ENCODE measurements around the gene TGOLN2. TPM values are rescaled to one million over a fixed set of nuclear protein-coding genes. Genes with fewer than 3 reads are reported as not detected.

The TGOLN2 gene
- 89.8 to 121 TPM (median 114 TPM) in 5 replicates for total RNA-seq (2022; extraction: Qiagen RNA extraction)

GRCh38 chr2:85327822-85328617, at the start of gene TGOLN2:
TGOLN2 (minus strand) TSS chr2:85327989; CDS start chr2:85327962, 27 bp downstream.

GRCh38 chr2:85354286-85355072, 26.7 kb upstream of the TGOLN2 start, which contains the start of the genes ELMOD3 and RETSAT:
ELMOD3 (plus strand) TSS chr2:85354769; CDS start chr2:85357199, 2,430 bp downstream.
RETSAT (minus strand) TSS chr2:85354528; CDS start chr2:85354507, 21 bp downstream.

Other genes with a start within 250 kb of the TGOLN2 start
- gene TCF7L1, start 194.6 kb downstream of the TGOLN2 start, total RNA-seq (2022; extraction: Qiagen RNA extraction): 7.5 to 12.4 TPM (median 11.6 TPM) in 5 replicates
- gene RETSAT, start 26.5 kb upstream of the TGOLN2 start, total RNA-seq (2022; extraction: Qiagen RNA extraction): 47.8 to 57.1 TPM (median 51.4 TPM) in 5 replicates
- gene ELMOD3, start 26.8 kb upstream of the TGOLN2 start, total RNA-seq (2022; extraction: Qiagen RNA extraction): 10.2 to 10.8 TPM (median 10.5 TPM) in 5 replicates
- gene CAPG, start 82.4 kb upstream of the TGOLN2 start, total RNA-seq (2022; extraction: Qiagen RNA extraction): 90.5 to 114 TPM (median 92.1 TPM) in 5 replicates
- gene SH2D6, start 90.7 kb upstream of the TGOLN2 start, total RNA-seq (2022; extraction: Qiagen RNA extraction): 0.66 to 1.1 TPM (median 0.98 TPM) in 5 replicates
- 523 to 615 TPM (median 601 TPM) in 5 replicates for gene MAT2A, start 211.2 kb upstream of the TGOLN2 start, total RNA-seq (2022; extraction: Qiagen RNA extraction)
- gene GGCX, start 233.5 kb upstream of the TGOLN2 start, total RNA-seq (2022; extraction: Qiagen RNA extraction): 38.3 to 43.4 TPM (median 41.7 TPM) in 5 replicates
- 13.9 to 21.4 TPM (median 15.6 TPM) in 5 replicates for gene VAMP8, start 249.6 kb upstream of the TGOLN2 start, total RNA-seq (2022; extraction: Qiagen RNA extraction)

Data from A549 treated with dexamethasone at 1 μM for 4 hours (cell line).